Measurements from ENCODE around the gene SHC2.
"Not testable (repeated sequence)": the region's sequence is repeated elsewhere in the genome, so short reads cannot be mapped to it uniquely, and the experiment has no call there.

The SHC2 gene

DNA sequence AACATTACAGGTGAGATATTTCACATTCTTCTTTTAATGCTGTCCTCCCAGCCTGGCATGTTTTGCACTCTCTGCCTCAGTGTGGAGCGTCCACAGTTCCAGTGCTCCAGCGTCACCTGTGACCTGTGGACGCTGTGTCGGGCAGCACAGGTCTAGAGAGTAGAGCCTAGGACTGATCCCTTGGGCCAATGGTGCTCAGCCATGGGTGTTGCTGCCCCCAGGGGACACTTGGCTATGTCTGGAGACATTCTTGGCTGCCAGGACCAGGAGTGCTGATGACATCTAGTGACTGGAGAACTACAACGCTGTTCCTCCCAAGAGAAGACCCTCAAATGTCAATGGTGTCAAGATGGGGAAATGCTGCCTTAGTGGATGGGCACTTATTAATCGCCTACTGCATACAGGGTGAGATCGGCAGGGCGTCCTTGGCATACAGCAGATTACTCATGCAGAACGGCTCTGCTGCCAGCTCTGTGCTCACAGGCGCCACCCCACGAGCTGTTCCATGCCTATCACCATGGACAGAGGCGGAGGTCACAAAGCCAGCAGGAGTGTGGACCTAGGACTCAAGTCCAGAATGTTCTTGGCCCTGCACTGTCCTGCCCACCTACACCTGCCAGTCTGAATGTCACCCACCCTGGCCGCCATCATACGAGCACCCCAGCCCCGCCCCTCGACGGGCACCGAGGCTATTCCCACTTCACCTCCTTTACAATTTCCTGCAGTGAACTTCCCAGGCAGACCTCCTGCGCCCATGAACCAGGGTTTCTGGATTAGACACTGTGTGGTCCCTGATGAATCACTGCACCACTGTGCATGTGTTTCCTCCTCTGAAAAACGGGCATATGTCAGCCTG, 21.6 kb upstream of the SHC2 start:
- DNase-seq (ENCODE audit: low read depth), result no peak
- H3K4me3 ChIP-seq (ENCODE audit: low read depth, low read length), result no peak overlapping the region
- TF ChIP-seq, protein P1, sequence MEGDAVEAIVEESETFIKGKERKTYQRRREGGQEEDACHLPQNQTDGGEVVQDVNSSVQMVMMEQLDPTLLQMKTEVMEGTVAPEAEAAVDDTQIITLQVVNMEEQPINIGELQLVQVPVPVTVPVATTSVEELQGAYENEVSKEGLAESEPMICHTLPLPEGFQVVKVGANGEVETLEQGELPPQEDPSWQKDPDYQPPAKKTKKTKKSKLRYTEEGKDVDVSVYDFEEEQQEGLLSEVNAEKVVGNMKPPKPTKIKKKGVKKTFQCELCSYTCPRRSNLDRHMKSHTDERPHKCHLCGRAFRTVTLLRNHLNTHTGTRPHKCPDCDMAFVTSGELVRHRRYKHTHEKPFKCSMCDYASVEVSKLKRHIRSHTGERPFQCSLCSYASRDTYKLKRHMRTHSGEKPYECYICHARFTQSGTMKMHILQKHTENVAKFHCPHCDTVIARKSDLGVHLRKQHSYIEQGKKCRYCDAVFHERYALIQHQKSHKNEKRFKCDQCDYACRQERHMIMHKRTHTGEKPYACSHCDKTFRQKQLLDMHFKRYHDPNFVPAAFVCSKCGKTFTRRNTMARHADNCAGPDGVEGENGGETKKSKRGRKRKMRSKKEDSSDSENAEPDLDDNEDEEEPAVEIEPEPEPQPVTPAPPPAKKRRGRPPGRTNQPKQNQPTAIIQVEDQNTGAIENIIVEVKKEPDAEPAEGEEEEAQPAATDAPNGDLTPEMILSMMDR (IDR thresholded peaks at IDR 0.05; ENCODE audit: low read depth, low read length, missing control alignments), result no peak

DNA sequence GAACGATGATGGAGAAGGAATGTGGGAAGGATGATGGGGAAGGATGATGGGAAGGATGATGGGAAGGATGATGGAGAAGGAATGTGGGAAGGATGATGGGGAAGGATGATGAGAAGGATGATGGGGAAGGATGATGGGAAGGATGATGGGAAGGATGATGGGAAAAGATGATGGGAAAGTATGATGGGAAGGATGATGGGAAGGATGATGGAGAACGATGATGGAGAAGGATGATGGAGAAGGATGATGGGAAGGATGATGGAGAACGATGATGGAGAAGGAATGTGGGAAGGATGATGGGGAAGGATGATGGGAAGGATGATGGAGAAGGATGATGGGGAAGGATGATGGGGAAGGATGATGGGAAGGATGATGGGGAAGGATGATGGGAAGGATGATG, 20.3 kb upstream of the SHC2 start:
- not testable (repeated sequence) for H3K4me3 ChIP-seq (ENCODE audit: low read depth, low read length); DNase-seq (ENCODE audit: low read depth)

DNA sequence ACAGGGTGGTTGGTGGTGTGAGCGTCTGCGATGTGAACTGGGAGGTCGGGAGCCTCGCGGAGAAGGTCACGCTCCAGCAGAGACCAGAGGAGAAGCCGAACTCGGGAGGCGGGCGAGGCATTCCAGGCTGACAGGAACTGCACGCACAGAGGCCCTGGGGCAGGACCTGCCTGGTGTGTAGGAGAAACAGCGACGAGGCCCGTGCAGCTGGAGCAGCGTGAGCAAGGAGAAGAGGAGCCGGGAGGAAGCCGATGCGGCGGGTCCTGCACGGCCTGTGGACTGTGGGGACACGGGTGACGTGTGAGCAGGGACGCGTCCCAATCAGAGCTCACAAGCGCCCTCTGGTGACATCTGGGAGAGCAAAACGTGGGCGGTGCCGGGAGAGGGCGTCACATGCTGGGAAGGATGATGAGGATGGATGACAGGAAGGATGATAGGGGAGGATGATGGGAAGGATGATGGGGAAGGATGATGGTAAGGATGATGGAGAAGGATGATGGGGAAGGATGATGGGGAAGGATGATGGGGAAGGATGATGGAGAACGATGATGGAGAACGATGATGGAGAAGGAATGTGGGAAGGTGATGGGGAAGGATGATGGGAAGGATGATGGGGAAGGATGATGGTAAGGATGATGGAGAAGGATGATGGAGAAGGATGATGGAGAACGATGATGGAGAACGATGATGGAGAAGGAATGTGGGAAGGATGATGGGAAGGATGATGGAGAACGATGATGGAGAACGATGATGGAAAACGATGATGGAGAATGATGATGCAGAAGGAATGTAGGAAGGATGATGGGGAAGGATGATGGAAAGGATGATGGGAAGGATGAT, 19.4 kb upstream of the SHC2 start:
- TF ChIP-seq, protein P1 (IDR thresholded peaks at IDR 0.05; ENCODE audit: low read depth, low read length, missing control alignments), result no peak
- H3K4me3 ChIP-seq (ENCODE audit: low read depth, low read length), result no peak overlapping the region
- no peak for DNase-seq (ENCODE audit: low read depth)

DNA sequence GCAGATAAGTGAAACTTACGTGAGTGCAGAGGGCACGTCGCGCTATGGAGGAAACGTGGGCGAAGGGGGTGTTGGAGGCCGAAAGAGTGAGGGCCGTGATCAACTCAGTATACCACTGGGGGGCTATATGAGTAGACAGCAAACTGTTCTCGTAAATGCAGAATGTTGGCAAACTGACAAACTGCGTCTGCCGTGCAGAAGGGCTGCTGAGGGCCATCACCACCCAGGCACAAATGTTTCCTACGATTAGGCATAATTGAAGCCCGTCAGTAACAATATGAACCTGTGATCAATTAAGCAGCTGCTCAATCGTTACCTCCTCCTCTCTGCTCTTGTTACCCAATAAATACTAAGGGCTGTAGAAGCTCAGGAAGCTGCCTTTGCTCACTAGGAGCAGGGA, 18.1 kb upstream of the SHC2 start:
- no peak overlapping the region for H3K4me3 ChIP-seq (ENCODE audit: low read depth, low read length)
- DNase-seq (ENCODE audit: low read depth), result no peak
- TF ChIP-seq, protein P1 (IDR thresholded peaks at IDR 0.05; ENCODE audit: low read depth, low read length, missing control alignments), result no peak

DNA sequence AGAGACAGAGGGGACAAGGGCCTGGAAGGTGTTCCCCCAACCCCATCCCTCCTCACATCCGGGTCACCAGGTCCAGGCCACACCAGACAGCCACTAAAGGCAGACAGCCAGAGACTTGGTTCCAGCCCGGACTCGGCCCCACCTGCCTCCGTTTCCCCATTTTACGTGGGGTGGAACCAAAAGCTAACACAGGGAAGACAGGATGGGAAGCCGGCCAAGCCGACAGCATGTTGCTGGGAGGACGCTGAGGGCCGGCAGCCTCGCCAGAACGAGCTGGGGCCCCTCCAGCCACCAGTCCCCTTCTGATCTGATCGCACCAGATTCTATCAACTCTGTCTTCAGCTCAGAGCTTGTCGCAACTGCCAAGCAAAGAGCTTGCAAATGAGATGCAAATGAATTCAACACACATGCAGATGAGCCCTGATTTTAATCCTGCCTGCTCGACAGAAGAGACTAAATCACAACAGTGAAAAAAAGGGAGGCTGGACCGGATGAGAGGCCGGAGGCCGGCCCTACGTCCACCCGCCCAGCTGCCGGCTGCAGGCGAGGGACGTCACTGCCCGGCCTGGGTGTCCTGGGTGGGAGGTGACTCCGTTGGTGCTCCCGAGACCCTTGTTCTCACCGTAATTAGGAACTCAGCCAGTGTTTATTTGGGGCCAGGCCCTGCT, 17.5 kb upstream of the SHC2 start:
- TF ChIP-seq, protein P1 (IDR thresholded peaks at IDR 0.05; ENCODE audit: low read depth, low read length, missing control alignments), result no peak
- DNase-seq (ENCODE audit: low read depth), result no peak
- H3K4me3 ChIP-seq (ENCODE audit: low read depth, low read length), result no peak overlapping the region

DNA sequence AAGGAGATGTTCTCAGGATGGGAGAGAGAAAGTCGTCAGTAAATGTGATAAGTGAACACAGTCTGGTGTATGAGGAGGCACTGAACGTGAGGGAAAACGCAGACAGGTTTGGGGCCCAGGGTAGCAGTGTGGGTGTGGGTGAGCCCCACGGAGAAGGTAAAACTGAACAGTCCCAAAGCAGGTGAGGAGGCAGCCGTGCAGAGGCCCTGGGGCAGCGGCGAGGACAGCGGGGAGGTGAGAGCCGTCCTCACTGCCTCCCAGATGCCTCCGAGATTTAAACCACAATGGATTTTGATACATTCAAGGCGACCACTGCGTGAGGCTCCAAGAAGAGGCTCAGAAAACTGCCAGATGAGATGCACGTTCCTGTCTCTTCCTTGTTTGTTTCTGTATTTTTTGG, 14.5 kb upstream of the SHC2 start:
- TF ChIP-seq, protein P1 (IDR thresholded peaks at IDR 0.05; ENCODE audit: low read depth, low read length, missing control alignments), result no peak
- no peak overlapping the region for H3K4me3 ChIP-seq (ENCODE audit: low read depth, low read length)
- DNase-seq (ENCODE audit: low read depth), result no peak
